Right lobe of liver (tissue), 4 donors: ENCODE data around the gene THADA.

Source experiments
- POLR2A ChIP-seq: fragments of 450-650 bp; IDR thresholded peaks from one replicate; pipeline ENCODE4 v1.6.1; 2017; ENCODE audit warnings: antibody characterized with exemption, mild to moderate bottlenecking
- TF ChIP-seq, protein P1 (sequence below), 4 donors: fragments of 200-600 bp in 3 of 4; fragments of 450-650 bp in 1 of 4; IDR thresholded peaks; one replicate each; pipeline versions ENCODE4 v1.5.1 to v1.8.0; 2016 to 2022; ENCODE audit warnings: antibody characterized with exemption in 4 of 4, mild to moderate bottlenecking in 2 of 4
- donor health status: DM: no; HTN: no; CAD: no.
- donor health status: DM: no; HTN: no; CAD: no.
- donor health status: DM: no; HTN: yes; CAD: no.

DNA sequence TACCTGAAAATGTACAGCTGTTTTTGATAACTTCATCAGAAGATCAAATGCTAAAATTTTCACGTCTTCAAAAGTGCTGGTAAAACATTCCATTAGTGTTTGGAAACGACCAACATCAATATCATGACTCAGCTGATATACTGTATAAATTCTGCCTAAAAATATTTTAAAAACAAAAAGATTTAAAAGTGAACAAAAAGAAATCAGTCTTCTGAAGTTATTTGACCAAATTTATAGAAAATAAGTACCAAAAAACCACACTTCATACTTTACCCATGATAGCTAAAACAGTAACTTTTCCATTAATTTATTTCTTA is 35.6 kb downstream of the THADA start:
- TF ChIP-seq, protein P1, sequence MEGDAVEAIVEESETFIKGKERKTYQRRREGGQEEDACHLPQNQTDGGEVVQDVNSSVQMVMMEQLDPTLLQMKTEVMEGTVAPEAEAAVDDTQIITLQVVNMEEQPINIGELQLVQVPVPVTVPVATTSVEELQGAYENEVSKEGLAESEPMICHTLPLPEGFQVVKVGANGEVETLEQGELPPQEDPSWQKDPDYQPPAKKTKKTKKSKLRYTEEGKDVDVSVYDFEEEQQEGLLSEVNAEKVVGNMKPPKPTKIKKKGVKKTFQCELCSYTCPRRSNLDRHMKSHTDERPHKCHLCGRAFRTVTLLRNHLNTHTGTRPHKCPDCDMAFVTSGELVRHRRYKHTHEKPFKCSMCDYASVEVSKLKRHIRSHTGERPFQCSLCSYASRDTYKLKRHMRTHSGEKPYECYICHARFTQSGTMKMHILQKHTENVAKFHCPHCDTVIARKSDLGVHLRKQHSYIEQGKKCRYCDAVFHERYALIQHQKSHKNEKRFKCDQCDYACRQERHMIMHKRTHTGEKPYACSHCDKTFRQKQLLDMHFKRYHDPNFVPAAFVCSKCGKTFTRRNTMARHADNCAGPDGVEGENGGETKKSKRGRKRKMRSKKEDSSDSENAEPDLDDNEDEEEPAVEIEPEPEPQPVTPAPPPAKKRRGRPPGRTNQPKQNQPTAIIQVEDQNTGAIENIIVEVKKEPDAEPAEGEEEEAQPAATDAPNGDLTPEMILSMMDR (IDR thresholded peaks at IDR 0.05), result no peak
- no peak for TF ChIP-seq POLR2A
